Measurements from ENCODE around the gene CYP39A1.

Gene CYP39A1

DNA sequence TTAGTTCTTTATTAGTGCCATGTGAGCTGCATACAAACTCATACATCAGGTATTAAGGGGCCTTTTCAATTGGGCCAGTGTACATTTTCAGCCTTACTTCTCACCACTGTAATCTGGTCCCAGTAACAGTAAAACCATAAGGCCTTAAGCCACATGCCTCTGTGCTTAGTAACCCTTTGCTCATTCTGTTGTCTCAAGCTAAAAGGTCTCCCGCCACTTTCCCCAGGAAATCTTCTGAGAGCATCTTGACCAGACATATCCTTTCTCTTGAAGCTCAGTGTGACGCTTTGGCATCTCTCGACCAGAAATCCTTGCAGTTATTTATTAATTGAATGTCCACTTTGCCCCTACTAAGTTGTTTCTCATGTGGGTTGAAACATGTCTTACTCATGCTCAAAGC is 68.0 kb downstream of the CYP39A1 start:
- no peak for DNase-seq

DNA sequence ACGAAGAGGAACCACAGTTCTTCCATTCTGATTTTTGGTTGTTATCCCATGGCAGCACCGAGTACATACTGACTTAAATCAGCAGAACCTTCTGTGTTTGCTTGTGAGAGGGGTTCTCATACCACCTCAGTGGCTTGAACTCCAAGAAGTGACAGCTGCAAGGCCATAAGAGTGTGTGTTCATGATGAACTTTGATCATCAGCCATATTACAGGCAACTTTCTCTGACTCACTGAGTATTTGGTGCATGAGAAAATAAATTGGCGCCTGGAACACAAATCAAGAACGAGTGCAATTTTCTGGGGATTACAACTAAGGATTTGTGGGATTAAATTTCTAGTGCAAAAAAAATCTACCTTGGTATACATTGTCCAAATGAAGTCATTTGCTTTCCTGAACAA is 68.9 kb downstream of the CYP39A1 start:
- DNase-seq = no peak

DNA sequence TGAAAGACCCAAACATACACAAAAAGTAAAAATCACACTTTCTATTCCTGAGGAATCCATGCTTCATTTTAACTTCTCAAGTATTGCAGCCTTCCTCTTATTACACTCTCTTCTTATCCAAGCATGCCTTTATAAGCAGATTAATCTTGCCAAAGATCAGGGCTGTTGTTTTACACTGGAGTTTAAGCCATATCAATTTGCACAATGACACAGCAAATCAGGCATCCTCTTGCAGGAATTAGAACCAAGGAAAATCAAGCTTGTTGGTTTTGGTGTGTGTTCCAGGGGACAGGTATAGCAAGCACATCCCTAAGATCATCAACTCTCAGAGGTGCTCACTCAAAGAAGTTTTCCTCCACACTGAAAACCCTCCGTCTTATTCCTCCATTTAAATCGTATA is 69.5 kb downstream of the CYP39A1 start:
- peak; percentile 8 for DNase-seq

DNA sequence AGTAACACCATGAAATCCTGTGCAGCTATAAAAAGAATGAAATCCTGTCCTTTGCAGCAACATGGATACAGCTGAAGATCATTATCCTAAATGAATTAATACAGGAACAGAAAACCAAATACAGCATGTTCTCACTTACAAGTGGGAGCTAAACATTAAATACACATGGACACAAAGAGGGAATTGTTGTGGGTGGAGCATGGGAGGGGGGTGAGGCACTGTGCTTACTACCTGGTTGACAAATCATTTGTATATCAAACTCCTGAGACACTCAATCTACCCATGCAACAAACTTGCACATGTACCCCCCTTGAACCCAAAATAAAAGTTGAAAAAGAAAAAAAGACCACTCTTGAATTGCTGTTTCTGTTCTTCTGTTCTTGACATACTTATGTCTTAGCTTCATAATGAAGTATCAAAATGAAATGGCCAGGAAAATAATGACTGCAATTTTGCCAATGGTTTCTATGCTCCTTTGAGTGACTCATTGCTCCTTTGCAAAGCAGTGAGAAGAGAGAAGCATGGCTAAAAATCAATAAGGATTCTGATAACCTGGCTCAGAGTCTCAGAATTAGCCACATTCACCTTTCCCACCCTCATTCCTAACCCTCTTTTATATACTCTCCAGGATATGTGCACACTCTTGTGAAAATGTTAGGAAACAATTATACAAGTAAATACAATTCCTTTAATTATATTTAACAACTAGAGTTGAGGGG is 71.0 kb downstream of the CYP39A1 start:
- DNase-seq = no peak

DNA sequence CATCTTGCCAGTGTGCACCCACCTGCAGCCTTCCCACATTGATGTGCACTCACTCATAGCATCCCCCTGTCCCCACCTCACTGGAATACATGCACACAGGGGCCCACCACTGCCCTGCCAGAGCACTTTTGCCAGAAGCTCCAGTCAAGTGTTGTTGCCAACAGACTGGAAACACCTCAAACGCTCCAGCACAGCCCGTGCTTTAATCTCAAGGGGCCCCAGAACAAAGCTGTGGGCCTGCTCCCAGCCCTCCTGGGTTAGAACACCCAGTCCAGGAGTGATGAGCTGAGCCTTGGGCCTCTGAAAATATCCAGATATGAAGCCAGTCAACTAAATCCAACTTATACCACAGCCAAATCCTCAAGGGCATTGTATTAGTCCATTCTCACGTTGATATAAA is 77.1 kb downstream of the CYP39A1 start:
- DNase-seq = no peak

DNA sequence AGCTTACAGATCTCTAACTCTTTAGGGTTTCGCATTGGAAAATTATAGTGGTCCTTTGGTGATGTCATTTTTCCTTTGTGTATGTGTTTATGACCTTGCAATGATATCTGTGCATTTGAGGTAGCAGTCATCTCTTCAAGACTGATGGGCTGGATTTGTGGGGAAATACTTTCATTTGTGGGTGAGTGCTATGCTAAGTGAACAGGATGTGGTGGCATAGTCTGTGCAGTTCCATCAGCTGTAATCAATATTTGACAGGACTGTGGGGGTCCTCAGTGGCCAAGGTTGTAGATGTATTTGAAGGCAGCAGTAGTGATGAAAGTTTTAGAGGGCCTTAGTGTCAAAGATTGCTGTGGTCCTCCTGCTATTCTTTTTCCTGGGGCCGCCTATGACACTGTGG is 79.5 kb downstream of the CYP39A1 start:
- no peak for DNase-seq

DNA sequence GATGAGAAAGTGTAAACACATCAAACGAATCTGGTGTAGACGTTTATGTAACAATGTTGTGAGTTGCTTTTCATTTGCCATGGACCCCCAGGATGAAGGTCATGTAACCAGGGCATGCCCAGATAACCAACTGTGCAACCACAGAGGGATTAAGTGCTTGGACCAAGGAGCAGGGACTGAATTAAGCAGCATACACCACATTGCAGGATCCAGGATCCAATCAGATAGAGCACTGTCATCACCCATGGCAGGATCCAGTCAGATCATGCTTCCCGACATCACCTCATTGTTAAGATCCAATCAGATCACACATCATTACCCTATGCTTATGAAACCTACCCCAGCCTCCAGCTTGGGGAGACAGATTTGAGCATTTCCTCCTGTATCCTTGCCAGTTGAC is 87.1 kb downstream of the CYP39A1 start:
- no peak for DNase-seq

DNA sequence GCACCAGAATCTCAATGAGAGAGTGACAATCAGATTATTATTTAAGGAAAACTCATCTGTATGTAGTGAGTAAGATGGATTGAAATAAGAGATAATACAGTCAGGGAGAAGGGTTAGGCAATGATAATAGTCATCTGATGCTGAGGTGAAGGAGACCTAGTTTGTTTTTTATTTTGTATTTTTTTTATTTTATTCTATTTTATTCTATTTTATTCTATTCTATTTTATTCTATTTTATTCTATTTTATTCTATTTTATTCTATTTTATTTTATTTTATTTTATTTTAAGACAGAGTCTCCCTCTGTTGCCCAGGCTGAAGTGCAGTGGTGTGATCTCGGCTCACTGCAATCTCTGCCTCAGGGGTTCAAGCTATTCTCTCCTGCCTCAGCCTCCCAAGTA is 88.7 kb downstream of the CYP39A1 start:
- DNase-seq = no peak

DNA sequence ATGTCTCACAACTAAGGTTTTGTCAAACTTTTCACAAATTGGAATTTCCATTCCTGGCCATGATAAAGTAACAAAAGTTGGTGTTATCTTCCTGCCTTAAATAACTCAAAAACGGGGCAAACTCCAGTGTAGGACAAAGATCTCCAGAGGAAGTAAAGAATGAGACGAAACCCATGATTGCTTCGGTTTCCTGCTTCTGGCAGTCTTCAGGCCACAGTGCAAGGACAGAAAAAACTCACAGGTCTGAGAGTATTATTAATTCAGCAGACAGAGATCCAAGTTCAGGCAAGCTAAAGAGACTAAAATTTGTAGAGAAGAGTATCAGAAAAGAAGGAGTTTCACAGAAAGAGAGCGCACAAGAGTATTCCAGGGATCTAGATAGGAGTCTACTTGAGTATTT is 96.6 kb downstream of the CYP39A1 start:
- no peak for DNase-seq

DNA sequence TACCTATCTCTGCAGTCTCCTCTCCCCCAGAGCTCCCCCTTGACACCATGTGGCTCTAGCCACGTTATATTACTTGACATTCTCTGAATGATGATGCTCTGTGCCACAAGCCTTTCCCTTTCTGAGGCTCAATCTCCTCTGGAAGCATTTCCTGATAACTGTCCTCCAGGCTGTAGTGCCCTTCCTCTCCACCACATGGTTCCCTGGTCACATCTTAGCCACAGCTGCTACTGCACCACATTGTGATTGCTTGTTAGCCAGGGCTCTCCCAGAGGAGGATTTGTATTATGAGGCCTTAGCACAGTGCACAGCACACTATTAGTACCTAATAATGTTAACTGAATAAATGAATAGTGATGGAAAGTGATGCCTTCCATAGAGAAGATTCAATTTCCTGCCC is 97.5 kb downstream of the CYP39A1 start:
- peak; percentile 13 for DNase-seq

DNA sequence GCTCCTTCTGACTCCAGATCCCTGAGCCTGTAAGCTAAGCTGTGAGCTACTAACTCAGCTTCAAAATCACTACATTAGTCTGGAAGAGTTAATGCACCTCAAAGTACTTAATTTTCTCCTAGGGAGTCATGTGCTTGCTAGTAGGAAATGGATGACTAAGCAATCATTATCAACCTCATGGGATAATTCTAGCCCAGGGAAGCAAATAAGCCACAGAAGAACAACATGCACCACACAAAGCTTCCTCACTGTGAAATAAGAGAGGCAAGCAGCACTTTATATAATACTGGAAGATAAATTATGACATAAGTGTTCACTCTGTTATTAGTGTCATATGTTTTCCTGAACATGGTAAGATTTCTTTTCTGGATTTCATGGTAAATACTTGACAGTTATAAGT is 103.5 kb downstream of the CYP39A1 start:
- peak; percentile 35 for DNase-seq

DNA sequence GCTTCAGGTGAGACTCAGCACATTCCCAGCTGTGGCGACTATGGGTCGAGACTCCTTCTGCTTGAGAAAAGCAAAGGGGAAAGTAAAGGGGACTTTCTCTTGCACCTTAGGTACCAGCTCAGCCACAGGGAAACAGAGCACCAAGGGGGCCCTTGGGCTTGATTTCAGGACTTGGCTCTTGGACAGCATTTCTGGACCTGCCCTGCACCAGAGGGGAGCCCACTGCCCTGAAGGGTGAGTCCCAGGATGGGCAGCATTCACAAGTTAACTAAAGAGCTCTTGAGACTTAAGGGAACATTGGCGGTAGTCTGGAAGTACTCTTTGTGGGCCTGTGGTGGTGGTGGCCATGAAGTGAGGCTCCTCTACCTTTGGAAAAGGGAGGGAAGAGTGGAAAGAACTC is 111.1 kb downstream of the CYP39A1 start:
- no peak for DNase-seq

DNA sequence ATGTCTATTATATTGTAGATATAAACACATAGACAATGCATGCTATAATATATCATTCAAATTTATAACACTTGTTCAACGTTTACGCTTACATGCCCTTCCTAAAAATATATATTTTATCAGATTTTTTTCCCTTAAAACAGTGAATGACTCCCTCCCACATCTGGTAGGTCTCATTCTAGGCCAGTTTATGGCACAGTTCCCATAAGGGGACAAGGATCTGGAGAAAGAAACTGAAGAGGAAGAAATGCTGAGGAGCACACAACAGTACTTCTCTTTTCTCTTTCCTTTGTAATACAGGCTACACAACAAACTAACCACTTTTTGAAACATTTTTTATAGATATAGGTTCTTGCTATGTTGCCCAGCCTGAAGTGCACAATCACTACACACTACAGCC is 112.8 kb downstream of the CYP39A1 start:
- no peak for DNase-seq

DNA sequence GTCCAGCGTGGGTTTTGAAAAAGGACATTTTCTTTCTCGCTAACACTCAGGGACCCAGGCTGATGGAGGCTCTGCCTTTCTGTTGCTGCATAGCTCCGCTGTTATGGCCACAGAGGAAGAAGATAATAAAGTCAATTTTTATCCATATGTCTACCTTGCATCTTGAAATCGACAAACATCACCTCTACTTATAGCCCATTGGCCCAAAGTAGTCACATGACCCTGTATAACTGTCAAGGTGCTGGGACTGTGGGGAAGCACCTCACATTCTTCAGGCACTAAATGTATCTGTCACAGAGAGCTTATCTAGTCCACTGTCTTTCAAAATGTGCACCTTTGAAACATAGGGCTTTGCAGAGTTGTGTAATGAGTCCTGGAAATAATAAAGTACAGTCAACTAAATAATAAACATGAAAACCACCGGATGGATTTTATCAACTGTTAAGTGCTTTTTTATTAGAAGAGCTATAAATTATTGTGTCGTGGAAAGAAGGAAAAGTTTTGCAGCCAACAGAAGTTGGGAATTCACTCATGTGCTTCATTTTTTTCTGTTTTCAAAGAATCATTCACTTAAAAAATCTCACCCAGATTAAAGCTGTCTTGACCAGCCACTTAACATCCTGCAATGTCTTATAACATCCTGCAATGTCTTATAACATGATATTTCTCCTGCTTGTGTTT is 113.7 kb downstream of the CYP39A1 start:
- DNase-seq = no peak

DNA sequence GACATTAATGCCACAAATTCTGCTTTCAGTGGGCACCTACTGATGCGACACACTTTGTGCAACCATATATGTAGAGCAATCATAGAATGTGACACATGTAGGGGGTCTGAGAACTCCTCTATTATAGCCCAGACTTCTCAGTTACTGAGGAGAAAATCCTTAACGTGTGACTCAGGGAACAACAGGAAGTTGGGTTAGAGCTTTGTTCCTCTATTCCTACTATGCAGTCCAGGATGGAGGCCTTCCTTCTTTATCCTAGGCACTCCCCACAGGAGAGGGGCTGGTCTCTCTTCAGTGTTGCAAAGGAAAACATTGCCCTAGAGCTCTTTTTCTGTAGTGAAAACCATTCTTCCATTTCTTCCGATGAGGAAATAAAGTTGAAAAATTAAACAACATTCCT is 121.7 kb downstream of the CYP39A1 start:
- DNase-seq = no peak

DNA sequence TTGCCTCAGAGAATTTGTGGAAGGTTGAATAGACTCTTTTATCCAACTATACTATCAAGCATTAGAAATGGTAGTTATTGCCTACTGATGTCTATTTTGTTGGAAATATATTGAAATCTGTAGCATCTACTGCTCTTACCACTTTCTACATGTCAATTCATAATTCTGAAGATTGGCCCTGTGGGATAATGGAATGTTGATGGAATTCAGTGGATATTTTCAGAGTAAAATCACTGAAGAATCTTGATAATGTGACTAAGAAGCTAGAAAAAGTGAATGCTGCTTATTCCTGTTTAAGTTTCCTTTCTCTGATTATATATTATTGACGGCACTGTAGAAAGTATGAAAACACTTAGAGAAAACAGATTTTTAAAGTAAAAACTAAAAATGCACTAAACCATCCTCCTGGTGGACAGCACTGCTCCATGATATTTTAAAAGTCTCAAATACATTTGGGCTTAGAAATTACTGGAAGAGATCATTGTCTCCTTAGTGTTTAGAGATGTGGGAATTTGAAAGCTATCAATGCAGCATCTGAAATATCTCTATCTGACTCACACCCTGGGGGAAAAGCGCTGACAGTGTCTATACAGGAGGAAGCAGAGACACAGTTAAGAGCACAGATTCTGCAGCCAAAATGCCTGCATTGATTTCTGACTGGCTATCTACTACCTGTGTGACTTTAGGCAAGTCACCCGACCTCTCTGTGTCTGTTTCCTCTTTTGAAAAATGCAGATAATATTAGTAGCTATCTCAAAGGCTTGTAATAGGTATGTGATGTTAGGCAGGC is 123.5 kb downstream of the CYP39A1 start:
- no peak for DNase-seq

DNA sequence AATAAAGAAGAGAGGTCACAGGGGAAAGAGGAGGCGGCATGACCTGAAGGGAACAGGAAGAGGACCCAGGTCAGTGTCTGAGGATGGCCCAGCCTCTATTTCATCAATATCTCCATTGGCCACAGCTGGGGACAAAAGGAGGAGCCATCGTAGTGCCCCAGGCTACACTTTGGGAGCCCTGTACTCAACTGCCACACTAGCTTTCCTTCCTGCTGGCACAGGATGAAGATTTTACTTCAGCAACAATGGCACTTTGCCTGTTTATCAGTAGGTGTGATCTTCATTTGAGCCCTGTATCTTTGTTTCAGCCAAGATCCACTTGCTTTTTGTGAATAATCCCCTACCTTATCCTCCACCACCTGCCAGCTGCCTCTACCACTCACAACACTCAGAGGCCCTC is 126.0 kb downstream of the CYP39A1 start:
- no peak for DNase-seq

DNA sequence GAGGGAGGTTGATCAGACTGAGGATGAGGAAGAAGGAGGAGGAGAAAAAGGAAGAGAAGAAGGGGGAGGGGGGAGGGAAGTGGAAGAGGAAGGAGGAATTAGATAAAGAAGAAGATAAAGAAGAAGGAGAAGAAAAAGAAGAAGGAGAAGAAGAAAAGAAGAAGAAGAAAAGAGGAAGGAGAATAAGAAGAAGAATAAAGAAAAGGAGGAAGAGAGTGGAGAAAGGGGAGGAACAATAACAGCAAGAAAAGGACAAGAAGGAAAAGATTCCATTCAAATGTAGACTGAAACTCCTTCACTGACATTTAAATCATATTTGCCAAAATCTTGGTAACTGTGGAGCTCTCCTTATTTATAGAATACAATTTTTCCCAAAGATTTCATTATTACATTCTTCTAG is 127.0 kb downstream of the CYP39A1 start:
- DNase-seq = no peak

DNA sequence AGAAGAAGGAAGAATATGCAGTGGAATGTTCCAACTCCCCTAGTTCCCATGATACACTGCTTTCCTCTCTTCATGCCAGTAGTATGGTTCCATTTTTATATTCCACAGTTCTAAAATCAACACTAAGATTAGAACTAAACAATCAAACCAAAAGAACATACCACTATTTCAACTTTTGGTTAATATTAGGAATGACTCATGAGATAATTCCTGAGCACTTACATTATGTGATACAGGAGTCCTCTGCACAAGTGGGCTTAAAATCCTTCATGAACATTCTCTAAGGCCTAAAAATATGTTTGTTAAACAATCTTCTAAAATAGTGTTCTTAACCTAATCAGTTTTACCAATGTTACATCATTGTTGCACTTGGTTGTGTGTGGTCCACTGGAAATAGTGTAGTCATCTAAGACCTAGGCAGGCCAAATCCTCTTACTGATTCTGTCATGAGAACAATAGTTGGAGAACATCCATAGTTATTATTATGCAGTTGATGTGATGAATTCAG is 131.1 kb downstream of the CYP39A1 start:
- DNase-seq = no peak

DNA sequence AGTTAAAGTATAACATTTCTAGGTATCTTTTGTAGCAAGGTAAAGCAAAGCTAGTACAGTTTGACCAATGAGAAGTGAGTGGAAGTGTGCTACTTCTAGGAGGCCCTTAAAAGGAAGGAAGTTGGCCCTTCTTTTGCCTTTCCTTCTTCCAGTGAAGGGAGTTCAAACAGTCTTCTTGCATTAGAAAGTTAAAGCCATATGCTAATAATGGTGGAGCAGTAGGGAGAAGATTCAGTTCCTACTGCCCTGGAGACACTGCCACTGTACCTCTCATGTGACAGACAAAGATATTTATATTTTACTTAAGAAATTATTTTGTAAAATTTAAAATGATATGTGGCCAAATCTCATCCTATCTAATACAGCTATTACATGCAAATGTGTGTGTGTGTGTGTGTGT is 135.4 kb downstream of the CYP39A1 start:
- DNase-seq = no peak

DNA sequence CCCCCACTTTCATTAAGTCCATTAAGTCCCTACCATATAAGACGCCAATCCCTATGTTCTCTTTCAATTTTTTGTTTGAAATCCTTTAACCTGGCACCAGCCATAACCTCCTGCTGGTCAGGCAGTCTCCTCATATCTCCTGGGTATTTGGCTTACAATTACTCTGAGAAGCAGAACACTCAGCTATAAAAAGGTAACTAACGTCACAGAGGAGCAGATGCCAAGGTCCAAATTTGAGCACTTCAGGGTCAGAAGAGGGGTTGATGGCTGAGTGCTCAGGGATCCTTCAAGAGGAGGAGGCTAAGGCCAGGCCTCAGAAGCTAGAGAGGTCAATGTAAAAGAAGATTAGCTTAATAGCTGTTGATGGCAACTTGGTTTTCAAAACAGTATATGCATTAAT is 139.1 kb downstream of the CYP39A1 start:
- DNase-seq = no peak

DNA sequence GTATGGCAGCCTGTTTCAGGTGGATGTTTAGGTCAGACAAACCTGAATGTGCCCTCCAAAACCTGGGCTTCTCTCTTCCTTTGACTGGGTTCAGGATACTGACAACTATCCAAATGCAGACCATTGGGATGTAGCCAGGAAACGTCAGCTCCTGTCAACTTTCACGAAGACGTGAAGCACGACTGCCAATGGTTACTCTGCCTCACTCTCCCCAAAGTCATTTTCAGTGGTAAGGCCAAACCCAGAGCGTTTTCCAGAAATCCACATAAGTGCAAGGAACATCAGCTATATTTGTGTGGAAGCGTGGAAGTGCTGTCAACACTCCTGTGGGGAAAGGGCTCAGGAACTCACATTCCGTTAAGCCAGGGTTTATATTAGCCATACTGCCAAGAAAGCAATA is 141.3 kb downstream of the CYP39A1 start:
- DNase-seq = no peak

DNA sequence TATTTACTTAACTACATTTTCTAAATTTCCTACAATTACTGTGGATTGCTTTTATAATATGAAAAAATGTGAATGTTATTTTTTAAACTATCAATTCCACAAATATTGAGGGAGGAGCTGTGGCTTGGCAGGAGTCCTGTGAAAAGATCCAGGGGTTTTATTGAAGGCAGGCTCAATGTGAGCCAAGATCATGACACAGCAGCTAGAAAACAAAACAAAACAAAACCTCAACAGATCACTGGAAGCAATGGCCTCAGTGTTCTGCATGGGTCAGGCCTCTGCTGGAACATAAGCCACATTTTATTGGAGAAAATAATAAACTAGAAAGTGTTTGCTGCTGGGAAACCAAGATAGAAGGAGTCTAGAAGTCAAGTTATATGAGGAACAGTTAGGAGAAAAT is 142.0 kb downstream of the CYP39A1 start:
- peak; percentile 39 for DNase-seq

DNA sequence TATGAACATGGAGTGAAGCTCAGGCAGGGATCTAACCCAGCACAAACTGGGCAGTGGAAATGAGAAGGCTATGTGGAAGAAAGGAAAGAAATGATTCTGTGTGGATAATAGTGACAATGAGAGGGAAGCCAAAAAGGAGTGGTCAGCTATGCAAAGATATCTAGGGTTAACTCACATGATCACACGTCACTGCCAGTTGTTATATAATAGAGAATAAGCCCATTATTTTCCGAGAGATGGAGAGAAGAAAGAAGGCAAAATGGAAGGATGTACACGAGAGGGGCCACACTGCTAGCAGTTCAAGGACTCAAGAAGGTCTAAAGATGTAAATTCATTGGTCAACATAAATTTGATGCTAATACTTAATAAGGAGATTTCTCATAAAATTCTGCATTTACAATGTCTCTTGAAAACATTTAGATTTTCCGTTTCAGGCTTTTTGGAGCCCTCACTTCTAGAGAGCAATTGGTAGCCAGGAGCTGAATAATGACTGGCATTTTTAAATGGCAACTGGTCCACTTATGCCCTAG is 142.6 kb downstream of the CYP39A1 start:
- no peak for DNase-seq

Data from eye (tissue), 1 donor.